ENCODE data around the gene TMEM176A.

- TF ChIP-seq EZH2phosphoT487 (IDR thresholded peaks at IDR 0.05; ENCODE audit: insufficient read depth, low read depth): no peak
- no peak for TF ChIP-seq EZH2 (IDR thresholded peaks at IDR 0.05; ENCODE audit: insufficient read depth, poor library complexity, severe bottlenecking)
Measured at GRCh38 chr7:150753239-150753638, 47.3 kb upstream of the TMEM176A start.
